Pancreas (tissue), 10 donors: ENCODE measurements around the gene ARHGEF6. TPM values are rescaled to one million over a fixed set of nuclear protein-coding genes. Genes with fewer than 3 reads are reported as not detected.

Experiments used
- ATAC-seq, 4 donors: fragments of 200-7000 bp; cut with Tn5 transposase; one replicate each; pipeline versions ENCODE4 v1.8.0 to v1.9.1; 2020; ENCODE audit warnings: mild to moderate bottlenecking in 4 of 4, moderate library complexity in 4 of 4
- DNase-seq, 6 donors: peaks; one replicate each; pipeline ENCODE4 v3.0.0-alpha.2; 2020
- FAIRE-seq: peaks from 2 replicates; lab custom pipeline; 2012; peaks lifted over from hg19 to GRCh38; lab: Jason Lieb, UNC
- H3K27ac ChIP-seq, 4 donors: fragments of 200-600 bp; sonication (generic); 1 replicate in 3 of 4; 2 replicates in 1 of 4; pipeline versions ENCODE4 v1.5.0 to v1.8.0; 2020
- H3K27me3 ChIP-seq, 4 donors: fragments of 200-600 bp; one replicate each; pipeline ENCODE4 v1.8.0; 2021
- H3K36me3 ChIP-seq, 3 donors: fragments of 200-600 bp; sonication (generic) in 1 of 3; one replicate each; pipeline versions ENCODE4 v1.5.0 to v1.8.0; 2020 to 2021
- H3K4me1 ChIP-seq, 3 donors: fragments of 200-600 bp; one replicate each; pipeline ENCODE4 v1.8.0; 2021
- H3K4me3 ChIP-seq, 4 donors: fragments of 200-600 bp; sonication (generic) in 2 of 4; one replicate each; pipeline versions ENCODE4 v1.5.0 to v1.8.0; 2020 to 2021
- H3K9me3 ChIP-seq, 4 donors: fragments of 200-600 bp; one replicate each; pipeline ENCODE4 v1.8.0; 2021
- CTCF ChIP-seq, 4 donors: fragments of 200-600 bp; sonication (generic) in 3 of 4; IDR thresholded peaks; one replicate each; pipeline versions ENCODE4 v1.5.0 to v1.8.0; 2021; ENCODE audit warnings: antibody characterized with exemption in 4 of 4
- WGBS, 2 donors: extraction: QIAGEN DNeasy Blood & Tissue Kit; methylation state at CpG; one replicate each; pipeline ENCODE4 v1.1.7; 2013; 5-methylcytosine and 5-hydroxymethylcytosine counted together
- intact Hi-C, 3 donors: fragments of 100-400 bp; cut with DNase I; formaldehyde crosslinking; loops; one replicate each; pipeline versions ENCODE4 v1.11.1 to v1.14.2; 2022
- polyA plus RNA-seq, 2 donors: library from polyadenylated mRNA; stranded (reverse); fragments of 200-250 nt; gene quantifications; one replicate each; pipeline ENCODE4 v1.2.3, GENCODE V29; 2013
- total RNA-seq, 6 donors: library from RNA; stranded (reverse); fragmentation: NEBNext Ultra II Directional in 4 of 6; extraction: Animal tissue kit (Norgen Biotek cat#: 25700) in 4 of 6; gene quantifications; one replicate each; pipeline versions ENCODE4 v1.2.1 to v1.2.4, GENCODE V29; 2021 to 2023
- donor health status: healthy with polysubstance abuse.
- donor health status: DM: no; HTN: no; CAD: no; lungs with moderate emphysema.
- donor health status: DM: no; HTN: no; CAD: no.
- donor health status: control.
- donor health status: control.
- donor health status: Bipolar disorder and iron deficiency.
- donor health status: DM: yes; HTN: yes; CAD: no.
- donor health status: DM: no; HTN: no; CAD: no.
- donor health status: DM: no; HTN: no; CAD: no.
- donor health status: DM: yes; HTN: yes; CAD: no.

The ARHGEF6 gene
- total and polyA plus RNA-seq, 8 donors = 1.2 to 6.2 (median 2.0) TPM

- ATAC-seq (no peak), FAIRE-seq (no peak), DNase-seq (no peak)
- no peak overlapping the region for H3K27ac ChIP-seq
- WGBS, 2 donors = 48 to 59% methylated on average over 2 of the region's 2 CpGs
- TF ChIP-seq CTCF (IDR thresholded peaks at IDR 0.05) = no peak
- H3K27me3 ChIP-seq = no peaks in the 10 kb centered on the region
- no peak overlapping the region for H3K4me3 ChIP-seq
- H3K36me3 ChIP-seq = no peaks in the 10 kb centered on the region
- H3K9me3 ChIP-seq = no peaks in the 10 kb centered on the region
- intact Hi-C loops = no loop called here
- no peaks in the 10 kb centered on the region for H3K4me1 ChIP-seq
Measured at GRCh38 chrX:136750364-136750763, 30.4 kb downstream of the ARHGEF6 start.

GRCh38 chrX:136747003-136747986, 33.4 kb downstream of the ARHGEF6 start:
- Histone ChIP-seq H3K27ac (no peak overlapping the region), H3K4me3 (no peak overlapping the region), H3K27me3 (no peaks in the 10 kb centered on the region), H3K4me1 (no peaks in the 10 kb centered on the region), H3K36me3 (no peaks in the 10 kb centered on the region), H3K9me3 (no peaks in the 10 kb centered on the region)
- WGBS, 2 donors = 62 to 70% methylated on average over 8 of the region's 8 CpGs
- no peak for ATAC-seq
- intact Hi-C loops = no loop called here
- no peak for TF ChIP-seq CTCF (IDR thresholded peaks at IDR 0.05)
- peak; percentile 51 for FAIRE-seq
- no peak for DNase-seq

GRCh38 chrX:136745215-136746173, 35.2 kb downstream of the ARHGEF6 start:
- FAIRE-seq = no peak

GRCh38 chrX:136742721-136743379, 37.9 kb downstream of the ARHGEF6 start:
- WGBS, 2 donors = 63 to 77% methylated on average over 7 of the region's 7 CpGs
- Histone ChIP-seq H3K27ac (no peak overlapping the region), H3K36me3 (no peaks in the 10 kb centered on the region), H3K4me3 (no peak overlapping the region), H3K9me3 (no peaks in the 10 kb centered on the region), H3K27me3 (no peaks in the 10 kb centered on the region), H3K4me1 (no peaks in the 10 kb centered on the region)
- DNase-seq (no peak), FAIRE-seq (no peak), ATAC-seq (no peak)
- intact Hi-C loops = no loop called here
- TF ChIP-seq CTCF (IDR thresholded peaks at IDR 0.05) = no peak

More at GRCh38 chrX:136745215-136746173, 35.2 kb downstream of the ARHGEF6 start:
- H3K4me3 ChIP-seq = no peak overlapping the region
- DNase-seq (no peak), ATAC-seq (no peak)
- no peaks in the 10 kb centered on the region for H3K9me3 ChIP-seq
- no peaks in the 10 kb centered on the region for H3K36me3 ChIP-seq
- no peak overlapping the region for H3K27ac ChIP-seq
- 67 to 73% methylated on average over 7 of the region's 7 CpGs for WGBS, 2 donors
- TF ChIP-seq CTCF (IDR thresholded peaks at IDR 0.05) = no peak
- no peaks in the 10 kb centered on the region for H3K27me3 ChIP-seq
- H3K4me1 ChIP-seq = no peaks in the 10 kb centered on the region
- intact Hi-C loops = no loop called here
